GM20431 (cell line): ENCODE results near the gene CLDN4.
"Not testable (repeated sequence)": the region's sequence is repeated elsewhere in the genome, so short reads cannot be mapped to it uniquely, and the experiment has no call there.

Experiments used
- in situ Hi-C: fragments of 300-500 bp; cut with MseI, MboI; formaldehyde crosslinking; loops from one replicate; pipeline ENCODE4 v1.15.0; 2020; ENCODE audit warnings: low sequenced_read_pairs; ENCODE audit not compliant: unreplicated experiment

CLDN4 gene

GRCh38 chr7:73822319-73823173 is 8.2 kb upstream of the CLDN4 start:
- in situ Hi-C loops: no loop called here

- in situ Hi-C loops: no loop called here
These were observed 7.5 kb upstream of the CLDN4 start for GRCh38 chr7:73823257-73823656.

- in situ Hi-C loops: no loop called here
These were observed 6.8 kb upstream of the CLDN4 start for GRCh38 chr7:73823873-73824592.

GRCh38 chr7:73824986-73825385 is 5.8 kb upstream of the CLDN4 start:
- in situ Hi-C loops: no loop called here

GRCh38 chr7:73827567-73828106 is 3.2 kb upstream of the CLDN4 start:
- in situ Hi-C loops: no loop called here

DNA sequence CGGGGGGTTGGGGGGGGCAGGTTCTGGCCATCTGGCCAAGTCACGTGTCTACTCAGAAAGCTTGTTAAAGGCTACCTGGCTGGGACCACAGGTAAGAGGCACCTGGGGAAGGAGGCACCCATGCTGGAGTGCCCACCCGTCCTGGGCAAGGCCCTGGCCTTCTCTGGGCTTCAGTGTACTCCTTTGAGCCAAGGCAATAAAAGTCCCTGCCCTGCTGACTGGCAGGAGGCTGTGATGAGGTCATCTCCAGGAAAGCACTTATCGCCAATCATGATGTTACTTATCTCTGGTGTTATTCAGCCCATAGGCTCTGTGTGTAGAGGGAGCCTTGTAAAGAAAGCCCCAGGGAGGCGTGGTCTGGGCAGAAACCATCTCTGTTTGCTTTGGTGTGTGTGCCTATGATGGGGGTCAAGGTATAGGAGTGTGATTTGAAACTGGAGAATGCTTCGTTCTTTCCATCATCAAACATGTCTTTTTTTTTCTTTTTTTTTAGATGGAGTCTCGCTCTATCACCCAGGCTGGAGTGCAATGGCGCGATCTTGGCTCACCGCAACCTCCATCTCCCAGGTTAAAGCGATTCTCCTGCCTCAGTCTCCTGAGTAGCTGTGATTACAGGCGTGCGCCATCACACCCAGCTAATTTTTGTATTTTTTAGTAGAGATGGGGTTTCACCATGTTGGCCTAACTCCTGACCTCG is 2.5 kb upstream of the CLDN4 start:
- in situ Hi-C loops: no loop called here

GRCh38 chr7:73828972-73829371 is 1.8 kb upstream of the CLDN4 start:
- in situ Hi-C loops: no loop called here

DNA sequence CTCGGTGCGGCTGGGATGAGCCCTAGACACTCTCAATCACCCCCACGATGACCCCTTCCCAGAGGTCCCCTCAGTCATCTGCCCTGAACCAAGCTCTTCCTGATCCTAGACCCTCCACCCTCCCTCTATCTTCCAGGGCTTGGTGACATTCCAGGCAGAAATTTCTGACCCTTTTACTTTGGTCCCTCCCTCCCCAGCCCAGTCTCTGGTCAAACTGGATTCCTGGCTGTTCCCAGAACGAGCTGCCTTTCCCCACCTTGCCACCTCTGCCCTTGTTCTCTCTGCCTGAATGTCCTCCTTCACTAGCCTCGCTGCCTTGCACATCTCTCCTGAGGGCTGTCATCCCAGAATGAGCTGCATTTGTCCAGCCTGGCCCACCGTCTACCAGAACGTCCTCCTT is 1.3 kb upstream of the CLDN4 start:
- in situ Hi-C loops: no loop called here

- in situ Hi-C loops: no loop called here
These were observed 695 bp upstream of the CLDN4 start for GRCh38 chr7:73829921-73830680.

GRCh38 chr7:73831584-73831833 is 713 bp downstream of the CLDN4 start:
- in situ Hi-C loops: no loop called here

GRCh38 chr7:73831834-73832651 is 1.2 kb downstream of the CLDN4 start:
- in situ Hi-C loops: no loop called here

GRCh38 chr7:73832806-73833205 is 2.0 kb downstream of the CLDN4 start:
- in situ Hi-C loops: no loop called here

- in situ Hi-C loops: no loop called here
These were observed 2.6 kb downstream of the CLDN4 start for GRCh38 chr7:73833251-73833919.

GRCh38 chr7:73834626-73835191 is 3.9 kb downstream of the CLDN4 start:
- in situ Hi-C loops: no loop called here

DNA sequence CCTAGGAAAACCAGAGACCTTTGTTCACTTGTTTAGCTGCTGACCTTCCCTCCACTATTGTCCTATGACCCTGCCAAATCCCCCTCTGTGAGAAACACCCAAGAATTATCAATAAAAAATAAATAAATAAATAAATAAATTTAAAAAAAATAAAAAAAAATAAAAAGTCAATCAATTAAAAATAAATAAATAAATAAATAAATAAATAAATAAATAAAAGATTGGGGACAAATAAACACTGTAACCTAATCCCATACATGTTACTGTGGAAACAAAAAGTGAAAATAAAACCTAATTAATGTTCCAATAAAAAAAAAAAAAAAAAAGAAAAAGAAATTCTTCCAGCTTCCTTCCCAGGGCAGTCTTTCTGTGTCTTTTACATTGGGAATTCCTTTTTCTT is 6.4 kb downstream of the CLDN4 start:
- in situ Hi-C loops: not testable (repeated sequence)

GRCh38 chr7:73838642-73839041 is 7.8 kb downstream of the CLDN4 start:
- in situ Hi-C loops: no loop called here

DNA sequence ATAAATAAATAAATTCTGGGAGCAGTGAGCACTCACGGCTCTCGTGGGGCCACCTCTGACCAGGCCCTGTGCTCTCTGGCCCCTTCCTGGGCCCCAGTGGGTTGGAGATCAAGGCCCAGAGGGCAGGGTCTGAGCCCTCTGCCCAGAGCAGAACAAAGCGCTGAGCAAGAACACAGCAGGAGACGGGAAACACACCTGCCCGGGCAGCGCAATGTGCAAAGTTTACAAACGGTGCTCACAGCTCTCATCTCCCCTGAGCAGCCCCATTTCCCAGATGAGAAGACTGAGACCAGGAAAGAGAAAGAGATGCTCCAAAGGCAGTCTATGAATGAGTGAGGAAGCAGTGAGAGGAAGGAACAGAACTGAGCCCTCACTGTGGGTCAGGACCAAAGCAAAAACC is 8.5 kb downstream of the CLDN4 start:
- in situ Hi-C loops: no loop called here
